ENCODE measurements around the gene SLC8A1.

The SLC8A1 gene

DNA sequence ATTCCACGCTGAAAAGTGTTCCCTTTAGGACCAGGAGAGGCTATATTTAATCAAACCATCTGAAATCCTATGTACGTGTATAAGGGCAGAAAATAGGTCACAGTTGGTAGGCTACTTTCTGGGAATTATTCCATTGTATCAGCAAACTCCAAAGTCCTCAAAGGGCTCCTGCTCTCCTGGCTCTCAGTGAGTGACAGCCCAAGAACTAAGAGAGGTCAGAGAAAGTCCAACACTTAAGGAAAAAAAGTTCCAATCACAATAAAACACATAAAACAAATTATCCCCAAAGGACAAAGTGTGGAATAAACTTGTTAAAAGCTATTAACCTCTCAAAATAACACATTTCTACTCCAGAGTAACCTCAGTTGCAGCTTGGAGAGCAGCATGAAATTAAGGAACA lies 183.3 kb downstream of the SLC8A1 start:
- H2BK5ac ChIP-seq (ENCODE audit: low read depth, low read length, poor library complexity): no peak overlapping the region
- no peak overlapping the region for H3K27ac ChIP-seq (ENCODE audit: low read depth, low read length)
- H3K14ac ChIP-seq (ENCODE audit: low read length): no peak overlapping the region
- H2BK12ac ChIP-seq (ENCODE audit: low read length): no peak overlapping the region
- no peak overlapping the region for H3K23ac ChIP-seq (ENCODE audit: low read length)
- no peak overlapping the region for H3K4ac ChIP-seq (ENCODE audit: low read depth, low read length)
- H4K12ac ChIP-seq (ENCODE audit: low read depth, low read length): no peak overlapping the region
- H3K27me3 ChIP-seq (ENCODE audit: insufficient read depth, low read length): no peaks in the 10 kb centered on the region
- no peak overlapping the region for H2BK120ac ChIP-seq (ENCODE audit: insufficient read depth, low read length, poor library complexity)
- peaks cover 2% of the 10 kb centered on the region for H3K79me1 ChIP-seq (ENCODE audit: low read length)
- no peak overlapping the region for H4K91ac ChIP-seq (ENCODE audit: low read depth, low read length)
- no peaks in the 10 kb centered on the region for H3K79me2 ChIP-seq (ENCODE audit: control insufficient read depth, insufficient read depth, low read length, poor library complexity)
- H3K18ac ChIP-seq (ENCODE audit: low read length): no peak overlapping the region
- H3K4me1 ChIP-seq (ENCODE audit: control insufficient read depth in 1 of 2, insufficient read depth in 2 of 2, low read length in 2 of 2): peaks cover 2 to 8% of the 10 kb centered on the region in 2 experiments
- H2AK5ac ChIP-seq (ENCODE audit: low read length): no peak overlapping the region
- H3K9ac ChIP-seq (ENCODE audit: low read length): no peak overlapping the region
- no peaks in the 10 kb centered on the region for H3K9me3 ChIP-seq (ENCODE audit: insufficient read depth, low read depth, low read length)
- no peak overlapping the region for H2AFZ ChIP-seq (ENCODE audit: insufficient read depth, low read length, poor library complexity)
- H3K36me3 ChIP-seq (ENCODE audit: control insufficient read depth in 1 of 2, insufficient read depth in 2 of 2, low read length in 2 of 2): no peaks in the 10 kb centered on the region
- WGBS (ENCODE audit: extremely low coverage, insufficient coverage, insufficient read length): no CpG with 5 or more reads among the region's 2 CpGs
- no peak overlapping the region for H3K4me3 ChIP-seq (ENCODE audit: low read depth, low read length)
- H3K4me2 ChIP-seq (ENCODE audit: low read length): no peak overlapping the region
- no peak for DNase-seq
- no peak overlapping the region for H4K8ac ChIP-seq (ENCODE audit: low read depth, low read length)

DNA sequence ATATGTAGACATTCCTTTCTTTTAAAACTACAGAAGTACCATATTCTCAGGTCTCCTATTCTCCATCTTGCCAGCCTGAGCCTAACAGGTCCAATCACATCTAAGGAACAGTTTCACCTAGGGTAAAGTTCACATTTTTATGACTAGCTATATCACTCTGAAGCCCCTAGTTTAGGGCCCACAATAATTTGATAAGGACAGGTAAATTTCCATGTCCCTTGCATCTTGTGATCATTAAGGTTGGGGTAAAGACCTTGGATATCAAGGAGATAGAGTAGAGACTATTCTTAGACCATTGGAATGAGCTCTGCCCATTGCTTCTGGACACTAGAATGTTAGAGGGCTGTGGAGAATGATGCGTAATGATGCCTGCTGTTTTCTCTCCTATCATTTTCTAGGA lies 185.7 kb downstream of the SLC8A1 start:
- H3K27ac ChIP-seq (ENCODE audit: low read depth, low read length): no peak overlapping the region

GRCh38 chr2:40265602-40266001 lies 186.3 kb downstream of the SLC8A1 start:
- H4K91ac ChIP-seq (ENCODE audit: low read depth, low read length): no peak overlapping the region
- H3K4ac ChIP-seq (ENCODE audit: low read depth, low read length): no peak overlapping the region
- H2BK5ac ChIP-seq (ENCODE audit: low read depth, low read length, poor library complexity): no peak overlapping the region
- no peak overlapping the region for H4K8ac ChIP-seq (ENCODE audit: low read depth, low read length)
- no peak overlapping the region for H2BK12ac ChIP-seq (ENCODE audit: low read length)
- no peak for DNase-seq
- H3K9ac ChIP-seq (ENCODE audit: low read length): no peak overlapping the region
- H3K18ac ChIP-seq (ENCODE audit: low read length): no peak overlapping the region
- H3K27me3 ChIP-seq (ENCODE audit: insufficient read depth, low read length): no peaks in the 10 kb centered on the region
- peaks cover 0 to under 1% of the 10 kb centered on the region in 2 experiments for H3K4me1 ChIP-seq (ENCODE audit: control insufficient read depth in 1 of 2, insufficient read depth in 2 of 2, low read length in 2 of 2)
- no peak overlapping the region for H4K12ac ChIP-seq (ENCODE audit: low read depth, low read length)
- H2BK120ac ChIP-seq (ENCODE audit: insufficient read depth, low read length, poor library complexity): no peak overlapping the region
- H3K27ac ChIP-seq (ENCODE audit: low read depth, low read length): no peak overlapping the region
- no peak overlapping the region for H3K4me3 ChIP-seq (ENCODE audit: low read depth, low read length)
- no peak overlapping the region for H3K14ac ChIP-seq (ENCODE audit: low read length)
- no peaks in the 10 kb centered on the region for H3K79me1 ChIP-seq (ENCODE audit: low read length)
- H2AK5ac ChIP-seq (ENCODE audit: low read length): no peak overlapping the region
- no peak overlapping the region for H3K4me2 ChIP-seq (ENCODE audit: low read length)
- H3K9me3 ChIP-seq (ENCODE audit: insufficient read depth, low read depth, low read length): no peaks in the 10 kb centered on the region
- no peaks in the 10 kb centered on the region for H3K36me3 ChIP-seq (ENCODE audit: control insufficient read depth in 1 of 2, insufficient read depth in 2 of 2, low read length in 2 of 2)
- H2AFZ ChIP-seq (ENCODE audit: insufficient read depth, low read length, poor library complexity): no peak overlapping the region
- no peaks in the 10 kb centered on the region for H3K79me2 ChIP-seq (ENCODE audit: control insufficient read depth, insufficient read depth, low read length, poor library complexity)
- H3K23ac ChIP-seq (ENCODE audit: low read length): no peak overlapping the region

More for the DNA sequence above, 185.7 kb downstream of the SLC8A1 start:
- no peak overlapping the region for H3K14ac ChIP-seq (ENCODE audit: low read length)
- H2AFZ ChIP-seq (ENCODE audit: insufficient read depth, low read length, poor library complexity): no peak overlapping the region
- no peak overlapping the region for H2BK5ac ChIP-seq (ENCODE audit: low read depth, low read length, poor library complexity)
- no peaks in the 10 kb centered on the region for H3K36me3 ChIP-seq (ENCODE audit: control insufficient read depth in 1 of 2, insufficient read depth in 2 of 2, low read length in 2 of 2)
- H2BK12ac ChIP-seq (ENCODE audit: low read length): no peak overlapping the region
- H3K27me3 ChIP-seq (ENCODE audit: insufficient read depth, low read length): no peaks in the 10 kb centered on the region
- H3K4me1 ChIP-seq (ENCODE audit: control insufficient read depth in 1 of 2, insufficient read depth in 2 of 2, low read length in 2 of 2): peaks cover 0 to 7% of the 10 kb centered on the region in 2 experiments
- no peak overlapping the region for H3K4me2 ChIP-seq (ENCODE audit: low read length)
- WGBS (ENCODE audit: extremely low coverage, insufficient coverage, insufficient read length): no CpG with 5 or more reads among the region's 1 CpG
- no peaks in the 10 kb centered on the region for H3K79me2 ChIP-seq (ENCODE audit: control insufficient read depth, insufficient read depth, low read length, poor library complexity)
- no peak overlapping the region for H2AK5ac ChIP-seq (ENCODE audit: low read length)
- H3K79me1 ChIP-seq (ENCODE audit: low read length): peaks cover 2% of the 10 kb centered on the region
- no peak overlapping the region for H3K4ac ChIP-seq (ENCODE audit: low read depth, low read length)
- H4K12ac ChIP-seq (ENCODE audit: low read depth, low read length): no peak overlapping the region
- no peak overlapping the region for H3K18ac ChIP-seq (ENCODE audit: low read length)
- no peak overlapping the region for H3K9ac ChIP-seq (ENCODE audit: low read length)
- H4K8ac ChIP-seq (ENCODE audit: low read depth, low read length): no peak overlapping the region
- no peak overlapping the region for H3K4me3 ChIP-seq (ENCODE audit: low read depth, low read length)
- no peak overlapping the region for H2BK120ac ChIP-seq (ENCODE audit: insufficient read depth, low read length, poor library complexity)
- no peak for DNase-seq
- H3K23ac ChIP-seq (ENCODE audit: low read length): no peak overlapping the region
- H4K91ac ChIP-seq (ENCODE audit: low read depth, low read length): no peak overlapping the region
- H3K9me3 ChIP-seq (ENCODE audit: insufficient read depth, low read depth, low read length): no peaks in the 10 kb centered on the region

GRCh38 chr2:40261042-40261441 lies 190.8 kb downstream of the SLC8A1 start:
- no CpG with 5 or more reads among the region's 2 CpGs for WGBS (ENCODE audit: extremely low coverage, insufficient coverage, insufficient read length)

More at GRCh38 chr2:40261042-40261441, 190.8 kb downstream of the SLC8A1 start:
- Histone ChIP-seq H3K4me3 (ENCODE audit: low read depth, low read length) (no peak overlapping the region), H4K12ac (ENCODE audit: low read depth, low read length) (no peak overlapping the region), H3K23ac (ENCODE audit: low read length) (no peak overlapping the region), H3K14ac (ENCODE audit: low read length) (no peak overlapping the region), H4K91ac (ENCODE audit: low read depth, low read length) (no peak overlapping the region), H3K9me3 (ENCODE audit: insufficient read depth, low read depth, low read length) (no peaks in the 10 kb centered on the region), H4K8ac (ENCODE audit: low read depth, low read length) (no peak overlapping the region), H3K27me3 (ENCODE audit: insufficient read depth, low read length) (no peaks in the 10 kb centered on the region), H2BK120ac (ENCODE audit: insufficient read depth, low read length, poor library complexity) (no peak overlapping the region), H3K36me3 (ENCODE audit: control insufficient read depth in 1 of 2, insufficient read depth in 2 of 2, low read length in 2 of 2) (no peaks in the 10 kb centered on the region), H2BK5ac (ENCODE audit: low read depth, low read length, poor library complexity) (no peak overlapping the region), H3K4me2 (ENCODE audit: low read length) (no peak overlapping the region), H2AK5ac (ENCODE audit: low read length) (no peak overlapping the region), H3K79me2 (ENCODE audit: control insufficient read depth, insufficient read depth, low read length, poor library complexity) (no peaks in the 10 kb centered on the region), H3K79me1 (ENCODE audit: low read length) (no peaks in the 10 kb centered on the region), H3K4ac (ENCODE audit: low read depth, low read length) (no peak overlapping the region), H3K4me1 (ENCODE audit: control insufficient read depth in 1 of 2, insufficient read depth in 2 of 2, low read length in 2 of 2) (no peaks in the 10 kb centered on the region), H2AFZ (ENCODE audit: insufficient read depth, low read length, poor library complexity) (no peak overlapping the region), H3K27ac (ENCODE audit: low read depth, low read length) (no peak overlapping the region), H3K18ac (ENCODE audit: low read length) (no peak overlapping the region), H2BK12ac (ENCODE audit: low read length) (no peak overlapping the region), H3K9ac (ENCODE audit: low read length) (no peak overlapping the region)
- DNase-seq: no peak
